ENCODE data around the gene ARID5B. TPM values are rescaled to one million over a fixed set of nuclear protein-coding genes. Genes with fewer than 3 reads are reported as not detected.

The ARID5B gene
- polyA plus RNA-seq, 6 donors from 2014 or later = 68.6 to 165 (median 122) TPM

GRCh38 chr10:62048919-62049623 lies 147.6 kb downstream of the ARID5B start:
- Mint-ChIP-seq H3K36me3 (peaks cover 32 to 44% of the 10 kb centered on the region in 2 donors), H3K27me3 (no peaks in the 10 kb centered on the region), H3K4me1 (peaks cover 79 to 99% (median 91%) of the 10 kb centered on the region in 3 donors), H3K4me3 (peak overlapping the region; percentile 74 to 93 (median 80)), H3K9me3 (peaks cover 0 to 11% (median 4%) of the 10 kb centered on the region in 7 donors), H3K27ac (peak overlapping the region; percentile 42 to 97 (median 93))
- ATAC-seq (ENCODE audit: low read depth in 2 of 2) = no peak
- no peak for DNase-seq

DNA sequence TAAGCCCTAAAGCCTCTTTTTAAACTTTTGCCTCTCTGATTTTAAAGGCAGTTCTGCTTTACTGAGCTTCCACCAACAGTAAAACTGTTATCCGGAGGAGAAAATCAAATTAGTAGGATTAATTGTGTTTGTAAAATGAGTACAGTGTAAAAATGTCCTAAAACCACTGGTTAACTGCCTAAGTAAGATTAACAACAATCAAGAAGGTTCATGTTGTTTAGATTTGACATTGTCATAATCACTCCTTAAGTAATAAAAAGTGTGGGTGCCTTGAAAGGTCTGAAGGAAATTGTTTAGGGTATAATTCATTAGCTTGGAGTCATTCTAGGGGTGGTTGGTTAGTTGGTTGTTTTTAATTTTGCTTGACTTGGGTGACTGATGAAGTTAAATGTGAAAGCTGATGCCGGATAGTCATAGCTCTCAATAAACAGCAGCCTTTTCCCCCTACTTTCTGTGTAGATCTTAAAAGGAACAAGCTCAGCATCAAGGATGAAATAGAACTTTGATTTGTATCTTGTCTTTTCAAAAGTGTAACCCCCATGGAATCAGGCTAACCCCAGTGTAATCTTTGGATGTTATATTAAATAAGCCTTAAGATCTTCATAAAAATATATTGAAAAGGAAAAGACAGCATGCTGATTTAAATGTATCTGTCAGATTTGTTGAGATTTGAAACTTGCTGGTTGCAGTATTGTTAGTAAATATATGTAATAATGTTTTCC lies 148.3 kb downstream of the ARID5B start:
- H3K4me3 Mint-ChIP-seq = peak overlapping the region; percentile 42 to 89 (median 80)
- no peak for ATAC-seq (ENCODE audit: low read depth in 2 of 2)
- peaks cover 32 to 45% of the 10 kb centered on the region in 2 donors for H3K36me3 Mint-ChIP-seq
- H3K27ac Mint-ChIP-seq = peak overlapping the region; percentile 42 to 97 (median 93)
- H3K9me3 Mint-ChIP-seq = peaks cover 0 to 11% (median 4%) of the 10 kb centered on the region in 7 donors
- DNase-seq = no peak
- no peaks in the 10 kb centered on the region for H3K27me3 Mint-ChIP-seq
- H3K4me1 Mint-ChIP-seq = peaks cover 82 to 99% (median 91%) of the 10 kb centered on the region in 3 donors

DNA sequence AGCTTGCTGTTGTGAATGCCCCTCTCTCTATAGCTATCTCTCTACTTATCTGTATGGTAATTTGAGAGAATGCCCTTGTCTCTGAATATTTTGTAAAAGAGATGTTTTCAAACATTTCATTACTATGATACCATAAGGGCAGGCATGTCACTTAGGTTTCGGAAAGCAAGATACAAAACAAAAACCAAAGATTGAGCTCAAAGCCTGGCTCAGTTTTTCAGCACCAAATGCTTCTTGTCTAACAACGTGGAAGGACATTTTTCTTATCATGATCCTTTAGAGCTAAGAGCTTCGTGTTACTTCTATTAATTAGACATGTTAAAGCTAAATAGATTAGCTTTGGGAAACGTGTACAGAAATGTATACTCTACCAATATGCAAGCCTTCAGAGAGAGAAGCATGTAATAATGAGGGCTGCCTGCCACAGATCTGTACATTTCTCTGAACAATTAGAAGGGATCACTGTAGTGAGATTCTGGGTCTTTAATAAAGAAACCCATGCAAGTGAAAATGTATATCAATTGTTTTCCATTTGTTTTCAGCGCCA lies 148.9 kb downstream of the ARID5B start:
- no peak for ATAC-seq (ENCODE audit: low read depth in 2 of 2)
- no peaks in the 10 kb centered on the region for H3K27me3 Mint-ChIP-seq
- peak overlapping the region; percentile 70 to 97 (median 93) for H3K27ac Mint-ChIP-seq
- H3K9me3 Mint-ChIP-seq = peaks cover 0 to 11% (median 7%) of the 10 kb centered on the region in 7 donors
- peaks cover 35 to 48% of the 10 kb centered on the region in 2 donors for H3K36me3 Mint-ChIP-seq
- H3K4me3 Mint-ChIP-seq = peak overlapping the region in 7 of 8 donors; percentile 6 to 81 (median 74)
- peaks cover 83 to 99% (median 91%) of the 10 kb centered on the region in 3 donors for H3K4me1 Mint-ChIP-seq
- no peak for DNase-seq

DNA sequence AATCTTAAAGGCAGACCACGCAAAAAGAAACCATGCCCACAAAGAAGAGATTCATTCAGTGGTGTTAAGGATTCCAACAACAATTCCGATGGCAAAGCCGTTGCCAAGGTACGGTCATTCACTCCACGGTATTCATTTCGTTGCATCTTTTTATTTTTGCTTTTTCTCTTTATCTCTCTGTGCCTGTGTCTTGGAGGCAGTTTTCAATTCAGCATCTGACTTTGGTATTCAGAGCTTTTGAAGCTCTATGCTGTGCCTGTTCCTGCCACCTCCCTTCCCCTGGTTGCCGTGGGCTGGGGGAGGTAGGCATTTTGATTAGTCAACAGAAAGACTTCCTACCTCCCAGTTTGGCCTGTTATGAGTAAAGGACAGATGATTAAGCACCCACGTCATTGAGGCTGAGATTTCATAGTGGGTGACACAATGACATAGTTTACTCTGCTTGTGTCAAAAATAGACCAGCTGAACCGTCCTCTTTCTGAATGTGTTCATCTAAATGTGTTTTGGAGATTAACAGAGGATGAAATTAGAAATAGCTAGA lies 149.5 kb downstream of the ARID5B start:
- no peaks in the 10 kb centered on the region for H3K27me3 Mint-ChIP-seq
- peaks cover 85 to 98% (median 90%) of the 10 kb centered on the region in 3 donors for H3K4me1 Mint-ChIP-seq
- H3K4me3 Mint-ChIP-seq = peak overlapping the region; percentile 17 to 86 (median 70)
- H3K27ac Mint-ChIP-seq = peak overlapping the region; percentile 70 to 97 (median 93)
- peaks cover 40 to 48% of the 10 kb centered on the region in 2 donors for H3K36me3 Mint-ChIP-seq
- ATAC-seq (ENCODE audit: low read depth in 2 of 2) (peak; percentile 55 to 60), DNase-seq (peak; percentile 67)
- peaks cover 0 to 9% (median 4%) of the 10 kb centered on the region in 7 donors for H3K9me3 Mint-ChIP-seq

DNA sequence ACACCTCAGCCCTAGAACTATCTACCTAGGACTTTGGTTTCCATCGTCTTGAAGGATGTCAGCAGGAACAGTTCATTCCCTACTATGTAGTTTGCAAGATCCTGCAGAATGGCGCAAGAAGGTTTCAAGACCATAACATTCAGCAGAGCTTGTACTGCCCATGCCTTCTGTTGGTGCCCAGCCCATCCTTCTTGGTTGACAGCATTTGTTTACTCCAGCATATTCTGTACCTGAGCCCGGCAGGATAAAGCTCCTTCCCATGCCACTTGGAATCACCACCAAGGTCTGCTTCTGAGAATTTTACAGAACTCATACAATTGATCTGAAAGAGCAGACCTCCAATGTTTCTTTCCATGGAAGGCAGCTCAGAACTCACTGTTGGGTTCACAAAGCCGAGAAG lies 150.8 kb downstream of the ARID5B start:
- no peak for DNase-seq
- H3K4me1 Mint-ChIP-seq = peaks cover 82 to 99% (median 86%) of the 10 kb centered on the region in 3 donors
- peak overlapping the region; percentile 72 to 97 (median 94) for H3K27ac Mint-ChIP-seq
- no peaks in the 10 kb centered on the region for H3K27me3 Mint-ChIP-seq
- ATAC-seq (ENCODE audit: low read depth in 2 of 2) = no peak
- H3K4me3 Mint-ChIP-seq = peak overlapping the region in 6 of 8 donors; percentile 15 to 83 (median 70)
- peaks cover 50 to 60% of the 10 kb centered on the region in 2 donors for H3K36me3 Mint-ChIP-seq
- H3K9me3 Mint-ChIP-seq = peaks cover 0 to 13% (median 4%) of the 10 kb centered on the region in 7 donors

- DNase-seq (no peak), ATAC-seq (ENCODE audit: low read depth in 2 of 2) (no peak)
- peaks cover 76 to 98% (median 83%) of the 10 kb centered on the region in 3 donors for H3K4me1 Mint-ChIP-seq
- peaks cover 0 to 13% (median 4%) of the 10 kb centered on the region in 7 donors for H3K9me3 Mint-ChIP-seq
- H3K27ac Mint-ChIP-seq = peak overlapping the region; percentile 91 to 97 (median 96)
- H3K27me3 Mint-ChIP-seq = no peaks in the 10 kb centered on the region
- H3K4me3 Mint-ChIP-seq = peak overlapping the region; percentile 0 to 86 (median 76)
- peaks cover 64 to 75% of the 10 kb centered on the region in 2 donors for H3K36me3 Mint-ChIP-seq
Measured at GRCh38 chr10:62053860-62054259, 152.4 kb downstream of the ARID5B start.

GRCh38 chr10:62054408-62054807 lies 152.9 kb downstream of the ARID5B start:
- peak overlapping the region; percentile 8 to 86 (median 76) for H3K4me3 Mint-ChIP-seq
- peak; percentile 36 for DNase-seq

GRCh38 chr10:62054830-62055229 lies 153.3 kb downstream of the ARID5B start:
- ATAC-seq (ENCODE audit: low read depth in 2 of 2) (peak; percentile 78 to 79), DNase-seq (peak; percentile 54)
- Mint-ChIP-seq H3K4me3 (peak overlapping the region; percentile 8 to 86 (median 76)), H3K36me3 (peaks cover 74 to 85% of the 10 kb centered on the region in 2 donors), H3K9me3 (peaks cover 0 to 13% (median 4%) of the 10 kb centered on the region in 7 donors), H3K27ac (peak overlapping the region; percentile 91 to 97 (median 96)), H3K4me1 (peaks cover 75 to 98% (median 83%) of the 10 kb centered on the region in 3 donors), H3K27me3 (no peaks in the 10 kb centered on the region)

More at GRCh38 chr10:62054408-62054807, 152.9 kb downstream of the ARID5B start:
- Mint-ChIP-seq H3K4me1 (peaks cover 75 to 98% (median 83%) of the 10 kb centered on the region in 3 donors), H3K36me3 (peaks cover 70 to 81% of the 10 kb centered on the region in 2 donors), H3K27me3 (no peaks in the 10 kb centered on the region), H3K9me3 (peaks cover 0 to 13% (median 4%) of the 10 kb centered on the region in 7 donors), H3K27ac (peak overlapping the region; percentile 91 to 97 (median 96))
- peak; percentile 50 to 59 for ATAC-seq (ENCODE audit: low read depth in 2 of 2)

- H3K9me3 Mint-ChIP-seq = peaks cover 0 to 13% (median 4%) of the 10 kb centered on the region in 7 donors
- no peak for ATAC-seq (ENCODE audit: low read depth in 2 of 2)
- H3K4me3 Mint-ChIP-seq = peak overlapping the region in 4 of 8 donors; percentile 20 to 76 (median 54)
- peaks cover 70 to 95% (median 79%) of the 10 kb centered on the region in 3 donors for H3K4me1 Mint-ChIP-seq
- H3K27ac Mint-ChIP-seq = peak overlapping the region; percentile 26 to 96 (median 90)
- no peak for DNase-seq
- peaks cover 76 to 84% of the 10 kb centered on the region in 2 donors for H3K36me3 Mint-ChIP-seq
- no peaks in the 10 kb centered on the region for H3K27me3 Mint-ChIP-seq
Measured at GRCh38 chr10:62056219-62056618, 154.7 kb downstream of the ARID5B start.

GRCh38 chr10:62056698-62057097 lies 155.2 kb downstream of the ARID5B start:
- no peak for ATAC-seq (ENCODE audit: low read depth in 2 of 2)
- no peak for DNase-seq
- H3K27ac Mint-ChIP-seq = peak overlapping the region in 4 of 6 donors; percentile 26 to 82 (median 50)
- peaks cover 78 to 83% of the 10 kb centered on the region in 2 donors for H3K36me3 Mint-ChIP-seq
- no peaks in the 10 kb centered on the region for H3K27me3 Mint-ChIP-seq
- H3K4me3 Mint-ChIP-seq = peak overlapping the region in 1 of 8 donors; percentile 3
- H3K4me1 Mint-ChIP-seq = peaks cover 73 to 95% (median 84%) of the 10 kb centered on the region in 3 donors
- peaks cover 0 to 13% (median 4%) of the 10 kb centered on the region in 7 donors for H3K9me3 Mint-ChIP-seq

- H3K9me3 Mint-ChIP-seq = peaks cover 0 to 13% (median 4%) of the 10 kb centered on the region in 7 donors
- H3K27ac Mint-ChIP-seq = peak overlapping the region in 5 of 6 donors; percentile 19 to 76 (median 72)
- DNase-seq (no peak), ATAC-seq (ENCODE audit: low read depth in 2 of 2) (no peak)
- H3K27me3 Mint-ChIP-seq = no peaks in the 10 kb centered on the region
- H3K36me3 Mint-ChIP-seq = peaks cover 77 to 81% of the 10 kb centered on the region in 2 donors
- H3K4me1 Mint-ChIP-seq = peaks cover 75 to 95% (median 85%) of the 10 kb centered on the region in 3 donors
- peak overlapping the region in 1 of 8 donors; percentile 29 for H3K4me3 Mint-ChIP-seq
Measured at GRCh38 chr10:62057359-62057758, 155.9 kb downstream of the ARID5B start.

- Mint-ChIP-seq H3K27ac (peak overlapping the region in 3 of 6 donors; percentile 41 to 76 (median 73)), H3K27me3 (no peaks in the 10 kb centered on the region)
Measured at GRCh38 chr10:62057850-62058249, 156.4 kb downstream of the ARID5B start.

More at GRCh38 chr10:62057850-62058249, 156.4 kb downstream of the ARID5B start:
- Mint-ChIP-seq H3K36me3 (peaks cover 72 to 81% of the 10 kb centered on the region in 2 donors), H3K9me3 (peaks cover 0 to 13% (median 4%) of the 10 kb centered on the region in 7 donors), H3K4me3 (peak overlapping the region in 1 of 8 donors; percentile 29), H3K4me1 (peaks cover 71 to 93% (median 80%) of the 10 kb centered on the region in 3 donors)
- ATAC-seq (ENCODE audit: low read depth in 2 of 2) = no peak
- no peak for DNase-seq
